OCI-LY1 (cell line): ENCODE results near the gene DIP2B.

ENCODE experiments used
- H2AFZ ChIP-seq: fragments of 200-600 bp; sonication (generic), shearing (Covaris generic); 2 replicates; pipeline ENCODE4 v1.6.0; 2014; ENCODE audit warnings: antibody characterized with exemption, mild to moderate bottlenecking, low read length
- H3F3A ChIP-seq: fragments of 200-600 bp; sonication (generic), shearing (Covaris generic); 2 replicates; pipeline ENCODE4 v1.6.0; 2014; ENCODE audit warnings: mild to moderate bottlenecking, antibody characterized with exemption, low read length, moderate library complexity; ENCODE audit not compliant: insufficient read depth
- H3K27ac ChIP-seq: fragments of 200-600 bp; sonication (generic); 2 replicates; pipeline ENCODE4 v1.5.1; 2014; ENCODE audit warnings: low read length, mixed run types, mild to moderate bottlenecking, low read depth; ENCODE audit not compliant: poor library complexity, severe bottlenecking
- H3K27me3 ChIP-seq: fragments of 200-600 bp; sonication (generic); 2 replicates; pipeline ENCODE4 v1.6.0; 2014; ENCODE audit warnings: antibody characterized with exemption, mild to moderate bottlenecking, low read length, moderate library complexity; ENCODE audit not compliant: insufficient read depth
- H3K36me3 ChIP-seq: fragments of 200-600 bp; sonication (generic); 2 replicates; pipeline ENCODE4 v1.6.1; 2014; ENCODE audit warnings: mild to moderate bottlenecking, antibody characterized with exemption, low read length, moderate library complexity, mixed read lengths; ENCODE audit not compliant: insufficient read depth
- H3K4me1 ChIP-seq: fragments of 200-600 bp; sonication (generic); 2 replicates; pipeline ENCODE4 v1.5.1; 2014; ENCODE audit warnings: mild to moderate bottlenecking, low read length, moderate library complexity; ENCODE audit not compliant: insufficient read depth, severe bottlenecking
- H3K4me2 ChIP-seq: fragments of 200-600 bp; sonication (generic), shearing (Covaris generic); 2 replicates; pipeline ENCODE4 v1.6.1; 2014; ENCODE audit warnings: low read length
- H3K4me3 ChIP-seq: fragments of 200-600 bp; sonication (generic); 2 replicates; pipeline ENCODE4 v1.5.1; 2014; ENCODE audit warnings: low read length, low read depth, mild to moderate bottlenecking, mixed read lengths; ENCODE audit not compliant: poor library complexity, severe bottlenecking
- H3K79me2 ChIP-seq: fragments of 200-600 bp; shearing (Covaris generic); 2 replicates; pipeline ENCODE4 v1.6.1; 2016; ENCODE audit warnings: mixed run types, low read length, mixed read lengths; ENCODE audit not compliant: insufficient read depth
- H3K9ac ChIP-seq: fragments of 200-600 bp; sonication (generic), shearing (Covaris generic); 2 replicates; pipeline ENCODE4 v1.6.1; 2014; ENCODE audit warnings: mild to moderate bottlenecking, low read length, mixed read lengths
- H3K9me2 ChIP-seq: fragments of 200-600 bp; sonication (generic), shearing (Covaris generic); 2 replicates; pipeline ENCODE4 v1.6.1; 2014; ENCODE audit warnings: low read depth, mild to moderate bottlenecking, low read length, mixed read lengths
- H3K9me3 ChIP-seq: fragments of 200-600 bp; shearing (Covaris generic); 2 replicates; pipeline ENCODE4 v1.6.1; 2014; ENCODE audit warnings: low read length, mixed read lengths
- H4K20me1 ChIP-seq: fragments of 200-600 bp; sonication (generic), shearing (Covaris generic); 2 replicates; pipeline ENCODE4 v1.6.0; 2016; ENCODE audit warnings: mild to moderate bottlenecking, low read length; ENCODE audit not compliant: insufficient read depth
- EZH2 ChIP-seq: fragments of 200-600 bp; sonication (generic), shearing (Covaris generic); IDR thresholded peaks from 2 replicates; pipeline ENCODE4 v1.8.0; 2017; ENCODE audit warnings: borderline replicate concordance, mixed run types, mild to moderate bottlenecking, antibody characterized with exemption, low read length, moderate library complexity, mixed read lengths
- TF ChIP-seq, protein P1 (sequence below): fragments of 200-600 bp; sonication (generic), shearing (Covaris generic); IDR thresholded peaks from 2 replicates; pipeline ENCODE4 v1.5.1; 2017; ENCODE audit warnings: mild to moderate bottlenecking, antibody characterized with exemption, low read length, moderate library complexity, mixed read lengths

DIP2B gene

DNA sequence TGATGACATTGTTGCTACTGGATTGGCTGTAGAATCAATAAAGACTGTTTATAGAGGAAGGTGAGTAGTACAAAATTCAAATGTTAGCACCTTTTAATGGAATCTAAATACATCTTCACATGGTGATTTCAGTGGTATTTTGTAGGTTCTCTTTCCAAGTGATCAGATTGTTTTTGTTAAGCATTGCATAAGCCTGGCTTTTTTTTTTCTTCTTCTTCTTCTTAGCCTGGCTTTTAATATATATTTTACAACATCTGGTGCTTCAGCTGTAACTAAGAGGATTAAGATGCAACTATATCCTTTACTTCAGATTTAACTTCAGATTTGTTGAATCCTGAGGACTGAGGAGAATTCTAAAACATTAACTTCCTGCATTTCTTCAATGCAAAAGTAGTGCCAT lies 201.8 kb downstream of the DIP2B start:
- Histone ChIP-seq H3K27ac (no peak overlapping the region), H3K9me2 (no peaks in the 10 kb centered on the region), H3K4me1 (no peaks in the 10 kb centered on the region), H2AFZ (no peak overlapping the region), H3K36me3 (peaks cover 29% of the 10 kb centered on the region; the same call in 1 of the 2 replicates), H3K4me3 (no peak overlapping the region), H3F3A (no peaks in the 10 kb centered on the region), H3K9me3 (no peaks in the 10 kb centered on the region), H3K79me2 (no peaks in the 10 kb centered on the region), H4K20me1 (no peaks in the 10 kb centered on the region), H3K27me3 (no peaks in the 10 kb centered on the region), H3K9ac (no peak overlapping the region), H3K4me2 (no peak overlapping the region)
- TF ChIP-seq EZH2, result no peak
- TF ChIP-seq, protein P1, sequence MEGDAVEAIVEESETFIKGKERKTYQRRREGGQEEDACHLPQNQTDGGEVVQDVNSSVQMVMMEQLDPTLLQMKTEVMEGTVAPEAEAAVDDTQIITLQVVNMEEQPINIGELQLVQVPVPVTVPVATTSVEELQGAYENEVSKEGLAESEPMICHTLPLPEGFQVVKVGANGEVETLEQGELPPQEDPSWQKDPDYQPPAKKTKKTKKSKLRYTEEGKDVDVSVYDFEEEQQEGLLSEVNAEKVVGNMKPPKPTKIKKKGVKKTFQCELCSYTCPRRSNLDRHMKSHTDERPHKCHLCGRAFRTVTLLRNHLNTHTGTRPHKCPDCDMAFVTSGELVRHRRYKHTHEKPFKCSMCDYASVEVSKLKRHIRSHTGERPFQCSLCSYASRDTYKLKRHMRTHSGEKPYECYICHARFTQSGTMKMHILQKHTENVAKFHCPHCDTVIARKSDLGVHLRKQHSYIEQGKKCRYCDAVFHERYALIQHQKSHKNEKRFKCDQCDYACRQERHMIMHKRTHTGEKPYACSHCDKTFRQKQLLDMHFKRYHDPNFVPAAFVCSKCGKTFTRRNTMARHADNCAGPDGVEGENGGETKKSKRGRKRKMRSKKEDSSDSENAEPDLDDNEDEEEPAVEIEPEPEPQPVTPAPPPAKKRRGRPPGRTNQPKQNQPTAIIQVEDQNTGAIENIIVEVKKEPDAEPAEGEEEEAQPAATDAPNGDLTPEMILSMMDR, result no peak

GRCh38 chr12:50707396-50707795 lies 202.6 kb downstream of the DIP2B start:
- Histone ChIP-seq H3K9ac (no peak overlapping the region), H3K27me3 (no peaks in the 10 kb centered on the region), H3K9me3 (no peaks in the 10 kb centered on the region), H3K4me2 (no peak overlapping the region), H3K4me1 (no peaks in the 10 kb centered on the region), H2AFZ (no peak overlapping the region), H3K36me3 (peaks cover 29% of the 10 kb centered on the region; the same call in 1 of the 2 replicates), H3K4me3 (no peak overlapping the region), H4K20me1 (no peaks in the 10 kb centered on the region), H3K79me2 (no peaks in the 10 kb centered on the region), H3K27ac (no peak overlapping the region), H3F3A (no peaks in the 10 kb centered on the region), H3K9me2 (no peaks in the 10 kb centered on the region)
- TF ChIP-seq EZH2, result no peak
- TF ChIP-seq, protein P1, result no peak

- H3F3A ChIP-seq, result no peaks in the 10 kb centered on the region
- H3K27me3 ChIP-seq, result no peaks in the 10 kb centered on the region
- H3K9me3 ChIP-seq, result no peaks in the 10 kb centered on the region
- no peak overlapping the region for H3K4me3 ChIP-seq
- H3K79me2 ChIP-seq, result no peaks in the 10 kb centered on the region
- H3K9me2 ChIP-seq, result no peaks in the 10 kb centered on the region
- H4K20me1 ChIP-seq, result no peaks in the 10 kb centered on the region
- no peak overlapping the region for H3K4me2 ChIP-seq
- H3K27ac ChIP-seq, result no peak overlapping the region
- TF ChIP-seq, protein P1, result no peak
- no peak for TF ChIP-seq EZH2
- H3K9ac ChIP-seq, result no peak overlapping the region
- no peak overlapping the region for H2AFZ ChIP-seq
- H3K4me1 ChIP-seq, result no peaks in the 10 kb centered on the region
- H3K36me3 ChIP-seq, result peaks cover 26% of the 10 kb centered on the region; the same call in 1 of the 2 replicates
Measured at GRCh38 chr12:50708631-50709030, 203.8 kb downstream of the DIP2B start.
